Astrocyte of the hippocampus (primary cell): Measurements from ENCODE around the gene BAZ2B.

Experiments used
- DNase-seq: peaks from one replicate; pipeline ENCODE4 v3.0.0; 2011; ENCODE audit warnings: low read depth, low spot score

BAZ2B gene

GRCh38 chr2:159615367-159616285 is 722 bp downstream of the BAZ2B start:
- DNase-seq = peak; percentile 95

DNA sequence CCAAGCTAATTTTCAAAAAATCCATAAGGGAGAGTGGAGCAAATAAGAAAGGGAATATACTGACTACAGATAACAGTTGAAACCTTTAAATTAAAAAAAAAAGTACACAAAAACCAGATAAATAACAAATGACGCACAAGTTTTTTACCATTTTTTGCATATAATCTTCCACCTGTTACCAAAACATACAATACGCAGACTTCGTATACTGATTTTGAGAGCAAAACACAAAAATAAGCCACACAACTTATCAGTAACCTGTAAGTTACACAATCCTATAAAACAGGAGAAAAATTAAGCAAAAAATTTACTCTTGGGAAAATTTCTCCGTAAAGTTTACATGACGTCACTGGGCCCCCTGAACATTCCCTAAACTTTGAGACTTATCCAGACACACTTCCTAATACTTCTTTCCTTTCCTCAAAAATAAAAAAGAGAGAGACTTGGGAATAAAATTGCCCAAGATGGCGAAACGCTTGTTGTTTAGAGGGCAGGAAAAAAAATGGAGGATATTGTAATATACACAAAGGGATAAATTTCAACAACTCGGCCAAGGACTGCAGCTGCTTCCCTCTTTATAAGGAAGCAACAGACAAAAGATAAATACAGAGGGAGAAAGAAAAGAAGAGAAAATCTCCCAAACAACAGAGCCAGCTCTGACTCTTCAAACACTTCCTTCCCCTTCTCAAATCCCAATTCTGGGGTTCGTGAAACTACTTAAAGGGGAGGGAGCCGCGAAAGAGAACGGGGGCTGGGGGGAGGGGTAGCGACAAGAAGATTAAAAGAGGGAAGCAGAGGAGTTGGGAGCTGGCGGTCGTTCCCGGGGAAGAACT is 1.6 kb downstream of the BAZ2B start:
- peak; percentile 80 for DNase-seq

DNA sequence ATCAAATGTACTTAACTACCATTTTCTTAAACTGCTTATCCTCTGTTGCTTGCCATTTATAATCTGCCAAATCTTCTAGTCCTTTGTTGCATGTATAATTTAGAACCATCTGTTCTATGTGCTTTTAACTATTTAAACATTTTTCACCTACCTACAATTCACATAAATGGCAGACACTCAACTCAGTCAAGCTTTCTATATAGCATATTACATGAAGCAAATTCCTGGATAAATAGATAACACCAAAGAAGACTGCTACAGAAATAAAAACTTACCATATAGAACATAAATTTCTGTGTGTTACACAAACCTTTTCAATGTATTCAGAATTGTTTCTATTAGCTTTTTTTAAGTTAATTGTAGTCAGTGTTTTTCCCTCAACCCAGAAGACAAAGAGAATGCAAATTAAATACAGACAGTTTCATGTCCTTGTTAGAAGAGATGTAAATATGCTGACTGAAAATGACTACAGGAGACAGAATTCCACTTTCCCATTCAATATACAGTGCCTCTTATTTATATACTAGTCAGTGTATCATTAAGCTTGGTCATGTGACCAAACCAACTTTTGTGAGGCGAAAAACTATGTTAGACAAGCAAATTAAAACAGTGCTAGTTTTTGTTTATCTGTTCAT is 2.6 kb downstream of the BAZ2B start:
- DNase-seq = peak; percentile 44

DNA sequence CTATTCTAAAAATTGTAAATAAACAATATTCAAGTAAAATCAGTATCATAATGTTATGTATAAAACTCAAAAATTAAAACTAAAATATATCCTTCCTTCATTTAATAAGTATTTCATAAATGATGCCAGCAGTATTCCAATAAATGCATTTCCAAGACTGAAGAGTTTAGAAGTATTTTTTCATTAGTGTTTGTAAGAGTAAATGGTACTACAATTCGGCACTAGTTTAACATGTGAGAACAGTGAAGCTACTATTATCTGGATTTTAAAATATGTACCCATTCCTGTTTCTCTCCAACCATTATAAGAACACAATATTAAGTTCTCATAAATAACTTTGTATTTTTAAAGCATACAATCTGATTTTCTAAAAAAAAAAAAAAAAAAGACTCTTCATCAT is 3.3 kb downstream of the BAZ2B start:
- DNase-seq = no peak

DNA sequence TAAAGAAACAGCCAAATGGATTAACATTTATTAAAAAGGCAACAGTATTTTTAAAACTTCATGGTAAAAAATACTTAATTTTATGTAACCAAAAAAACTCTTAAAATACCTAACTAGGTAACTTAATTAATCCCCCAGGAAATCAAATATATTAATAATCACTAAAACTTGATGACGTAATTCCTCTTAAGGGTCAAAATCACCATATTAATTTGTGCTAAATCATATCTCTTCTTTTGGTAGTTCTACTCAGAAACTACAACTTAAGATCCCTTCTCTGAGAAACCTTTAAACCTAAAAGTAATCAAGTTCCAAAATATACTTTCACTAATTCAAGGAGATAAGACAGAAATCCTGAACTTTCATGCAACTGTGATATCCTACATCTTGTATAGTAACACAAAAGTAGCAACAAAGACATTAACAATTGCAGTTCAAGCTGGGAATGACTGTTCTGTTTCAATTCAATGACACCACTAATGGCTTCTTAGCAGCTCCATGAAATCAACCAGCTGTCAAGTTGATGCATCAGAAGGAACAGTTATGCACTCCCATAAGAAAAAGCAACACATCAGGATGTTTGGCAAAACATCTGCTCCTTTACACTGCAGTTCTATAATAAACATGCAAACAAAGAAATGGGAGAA is 4.0 kb downstream of the BAZ2B start:
- peak; percentile 23 for DNase-seq

GRCh38 chr2:159609811-159610549 is 6.4 kb downstream of the BAZ2B start:
- DNase-seq = no peak

GRCh38 chr2:159608723-159609308 is 7.5 kb downstream of the BAZ2B start:
- no peak for DNase-seq

DNA sequence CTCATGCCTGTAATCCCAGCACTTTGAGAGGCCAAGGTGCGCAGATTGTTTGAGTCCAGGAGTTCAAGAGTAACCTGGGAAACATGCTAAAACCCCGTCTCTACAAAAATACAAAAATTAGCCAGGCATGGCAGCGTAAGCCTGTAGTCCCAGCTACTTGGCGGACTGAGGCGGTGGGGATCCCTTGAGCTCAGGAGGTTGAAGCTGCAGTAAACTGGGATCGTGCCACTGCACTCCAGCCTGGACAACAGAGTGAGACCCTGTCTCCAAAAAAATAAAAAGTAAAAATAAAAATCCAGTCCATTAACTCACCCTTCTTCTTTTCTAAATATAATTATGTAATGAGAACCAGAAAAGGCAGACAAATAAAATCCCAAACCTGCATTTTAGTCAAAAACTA is 8.2 kb downstream of the BAZ2B start:
- DNase-seq = no peak

- DNase-seq = no peak
Observed at GRCh38 chr2:159606287-159606686, 10.1 kb downstream of the BAZ2B start.

GRCh38 chr2:159605441-159606178 is 10.7 kb downstream of the BAZ2B start:
- DNase-seq = no peak

GRCh38 chr2:159604159-159604558 is 12.2 kb downstream of the BAZ2B start:
- DNase-seq = no peak

DNA sequence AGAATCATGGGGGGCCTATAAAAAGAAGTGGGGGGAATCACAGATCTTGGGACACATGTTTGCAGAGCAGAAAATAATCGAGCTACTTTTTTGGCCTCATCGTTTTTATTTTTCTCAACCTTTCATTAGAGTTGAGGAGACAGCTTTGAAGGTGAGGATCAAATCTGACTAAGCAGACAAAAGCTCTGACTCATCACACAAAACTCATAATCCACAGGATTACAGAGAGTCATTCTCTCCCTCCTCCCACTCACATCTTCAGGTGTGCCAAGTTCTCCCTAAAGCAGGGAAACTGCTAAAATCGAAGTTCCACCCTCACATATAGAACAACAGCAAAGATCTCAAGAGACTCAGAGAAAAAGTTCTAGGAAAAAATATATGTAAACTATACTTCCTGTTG is 15.6 kb downstream of the BAZ2B start:
- peak; percentile 65 for DNase-seq

DNA sequence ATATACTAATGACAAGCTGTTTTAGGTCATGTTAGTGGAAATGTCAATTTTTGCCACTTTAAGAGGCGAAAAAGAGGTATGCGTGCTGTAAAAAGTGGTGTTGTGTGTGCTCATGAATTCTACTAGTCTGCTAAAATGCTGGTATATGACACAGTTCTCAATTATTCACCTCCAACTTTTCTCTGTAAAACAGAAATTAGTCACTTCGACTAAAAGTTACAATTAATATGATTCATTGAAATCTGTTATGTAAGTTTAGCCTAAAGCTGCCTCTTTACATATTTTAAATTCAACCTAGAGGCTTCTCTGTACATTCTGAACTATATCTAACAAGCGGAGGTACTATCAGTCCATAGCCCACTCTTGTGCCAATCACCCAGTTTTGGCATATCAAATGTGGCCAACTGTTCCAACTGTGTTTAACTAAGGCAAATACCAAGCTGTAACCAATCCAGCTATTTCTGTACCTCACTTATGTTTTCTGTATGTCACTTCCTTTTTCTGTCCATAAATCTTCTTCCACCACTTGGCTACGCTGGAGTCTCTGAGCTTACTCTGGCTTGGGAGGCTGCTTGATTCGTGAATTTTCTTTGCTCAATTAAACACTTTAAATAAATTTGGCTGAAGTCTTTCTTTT is 20.8 kb downstream of the BAZ2B start:
- no peak for DNase-seq

DNA sequence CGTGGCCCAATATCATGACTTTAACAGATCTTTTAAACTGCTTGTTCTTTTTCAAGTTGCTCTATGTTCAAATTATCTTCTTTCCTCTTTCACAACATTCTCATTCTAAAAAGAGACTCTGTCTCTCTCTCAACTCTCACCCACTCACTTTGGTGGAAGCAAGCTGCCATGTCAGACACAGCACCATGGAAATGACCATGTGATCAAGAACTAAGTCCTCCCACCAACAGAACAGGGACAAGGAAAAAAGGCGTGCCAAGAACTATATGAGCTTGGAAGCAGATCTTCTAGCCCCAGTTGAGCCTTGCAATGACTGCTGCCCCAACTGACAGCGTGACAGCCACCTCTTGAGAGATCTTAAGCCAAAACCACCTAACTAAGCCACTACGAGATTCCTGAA is 23.9 kb downstream of the BAZ2B start:
- no peak for DNase-seq

DNA sequence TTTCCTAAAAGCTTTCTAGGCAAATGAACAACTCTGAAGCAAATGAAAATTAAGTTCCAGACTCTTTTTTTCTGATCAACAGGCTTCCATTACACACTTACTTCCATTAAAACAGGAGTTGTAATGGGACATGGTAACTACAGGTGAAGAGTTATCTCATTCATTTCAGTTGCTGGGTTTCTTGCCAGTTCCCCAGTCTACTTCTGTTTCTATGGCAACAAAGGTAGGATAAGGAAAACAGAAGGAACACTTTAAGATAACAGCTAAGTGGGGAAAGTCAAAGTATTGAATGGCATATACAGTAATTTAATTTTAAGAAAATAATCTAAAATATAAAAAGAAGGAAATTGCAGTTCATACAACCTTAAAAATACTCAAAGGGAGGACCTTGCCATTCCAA is 25.1 kb downstream of the BAZ2B start:
- no peak for DNase-seq

- no peak for DNase-seq
Observed at GRCh38 chr2:159589286-159589685, 27.1 kb downstream of the BAZ2B start.

GRCh38 chr2:159586034-159586433 is 30.3 kb downstream of the BAZ2B start:
- no peak for DNase-seq

GRCh38 chr2:159585622-159586021 is 30.7 kb downstream of the BAZ2B start:
- DNase-seq = no peak

DNA sequence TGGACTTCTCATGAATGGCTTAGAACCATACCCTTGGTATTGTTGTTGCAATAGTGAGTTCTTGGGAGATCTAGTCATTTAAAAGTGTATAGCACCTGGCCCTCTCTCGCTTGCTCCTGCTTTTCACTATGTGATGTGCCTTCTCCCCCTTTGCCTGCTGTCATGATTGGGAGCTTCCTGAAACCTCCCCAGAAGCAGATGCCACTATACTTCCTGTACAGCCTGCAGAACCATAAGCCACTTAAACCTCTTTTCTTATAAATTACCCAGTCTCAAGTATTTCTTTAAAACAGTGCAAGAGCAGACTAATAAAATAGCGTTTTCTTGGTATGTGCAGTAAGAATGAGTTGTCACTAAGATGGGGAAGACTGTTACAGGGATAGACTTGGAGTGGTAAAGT is 31.6 kb downstream of the BAZ2B start:
- no peak for DNase-seq
